ENCODE results near the gene ARIH2.

GRCh38 chr3:48974076-48974864, 55.6 kb downstream of the ARIH2 start:
- TF ChIP-seq, protein P1, sequence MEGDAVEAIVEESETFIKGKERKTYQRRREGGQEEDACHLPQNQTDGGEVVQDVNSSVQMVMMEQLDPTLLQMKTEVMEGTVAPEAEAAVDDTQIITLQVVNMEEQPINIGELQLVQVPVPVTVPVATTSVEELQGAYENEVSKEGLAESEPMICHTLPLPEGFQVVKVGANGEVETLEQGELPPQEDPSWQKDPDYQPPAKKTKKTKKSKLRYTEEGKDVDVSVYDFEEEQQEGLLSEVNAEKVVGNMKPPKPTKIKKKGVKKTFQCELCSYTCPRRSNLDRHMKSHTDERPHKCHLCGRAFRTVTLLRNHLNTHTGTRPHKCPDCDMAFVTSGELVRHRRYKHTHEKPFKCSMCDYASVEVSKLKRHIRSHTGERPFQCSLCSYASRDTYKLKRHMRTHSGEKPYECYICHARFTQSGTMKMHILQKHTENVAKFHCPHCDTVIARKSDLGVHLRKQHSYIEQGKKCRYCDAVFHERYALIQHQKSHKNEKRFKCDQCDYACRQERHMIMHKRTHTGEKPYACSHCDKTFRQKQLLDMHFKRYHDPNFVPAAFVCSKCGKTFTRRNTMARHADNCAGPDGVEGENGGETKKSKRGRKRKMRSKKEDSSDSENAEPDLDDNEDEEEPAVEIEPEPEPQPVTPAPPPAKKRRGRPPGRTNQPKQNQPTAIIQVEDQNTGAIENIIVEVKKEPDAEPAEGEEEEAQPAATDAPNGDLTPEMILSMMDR (conservative IDR thresholded peaks at IDR 0.05; ENCODE audit: low read depth, low read length), result no peak
- TF ChIP-seq POLR2A (IDR thresholded peaks at IDR 0.05; ENCODE audit: low read depth, low read length) (no peak), MXI1 (IDR thresholded peaks at IDR 0.05; ENCODE audit: borderline replicate concordance, low read depth, low read length) (no peak), RFX5 (IDR thresholded peaks at IDR 0.05; ENCODE audit: low read depth, low read length) (no peak), RCOR1 (IDR thresholded peaks at IDR 0.05; ENCODE audit: insufficient replicate concordance, low read length) (no peak), MAZ (IDR thresholded peaks at IDR 0.05; ENCODE audit: borderline replicate concordance, low read depth, low read length) (no peak), SMC3 (IDR thresholded peaks at IDR 0.05; ENCODE audit: low read depth, low read length) (no peak), FOS (IDR thresholded peaks at IDR 0.05; ENCODE audit: low read depth, low read length) (no peak), MAFK (IDR thresholded peaks at IDR 0.05; ENCODE audit: low read depth, low read length) (no peak), RAD21 (IDR thresholded peaks at IDR 0.05; ENCODE audit: low read length) (no peak), BHLHE40 (IDR thresholded peaks at IDR 0.05; ENCODE audit: low read depth, low read length) (no peak), CHD1 (IDR thresholded peaks at IDR 0.05; ENCODE audit: low read depth, low read length) (no peak)
- TF ChIP-seq, protein P2, sequence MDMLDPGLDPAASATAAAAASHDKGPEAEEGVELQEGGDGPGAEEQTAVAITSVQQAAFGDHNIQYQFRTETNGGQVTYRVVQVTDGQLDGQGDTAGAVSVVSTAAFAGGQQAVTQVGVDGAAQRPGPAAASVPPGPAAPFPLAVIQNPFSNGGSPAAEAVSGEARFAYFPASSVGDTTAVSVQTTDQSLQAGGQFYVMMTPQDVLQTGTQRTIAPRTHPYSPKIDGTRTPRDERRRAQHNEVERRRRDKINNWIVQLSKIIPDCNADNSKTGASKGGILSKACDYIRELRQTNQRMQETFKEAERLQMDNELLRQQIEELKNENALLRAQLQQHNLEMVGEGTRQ (IDR thresholded peaks at IDR 0.05; ENCODE audit: low read depth, low read length), result no peak

Data from IMR-90 (cell line).